ENCODE data around the gene SUGP2. TPM values are rescaled to one million over a fixed set of nuclear protein-coding genes. Genes with fewer than 3 reads are reported as not detected.

Gene SUGP2
- total RNA-seq, 6 experiments from 2014 or later, result 17.4 to 36.4 (median 30.0) TPM

GRCh38 chr19:19050104-19050503 lies 16.8 kb upstream of the SUGP2 start:
- WGBS (ENCODE audit: insufficient coverage, low coverage, low lambda C conversion rate, missing lambda C conversion rate), result 68% methylated on average over 4 of the region's 4 CpGs
- Histone ChIP-seq H3K4me3 (no peak overlapping the region), H3K36me3 (peaks cover 0 to 9% (median 3%) of the 10 kb centered on the region in 4 donors), H3K27me3 (no peaks in the 10 kb centered on the region), H3K4me1 (peaks cover 0 to 15% (median 6%) of the 10 kb centered on the region in 4 donors), H3K9me3 (no peaks in the 10 kb centered on the region), H3K27ac (no peak overlapping the region)
- ATAC-seq, result no peak
- no peak for DNase-seq
- TF ChIP-seq POLR2A (IDR thresholded peaks at IDR 0.05), result no peak
- TF ChIP-seq CTCF (IDR thresholded peaks at IDR 0.05), result no peak
- intact Hi-C loops (cut with DNase I), result loop anchor here (10.0 kb wide), 1 partner anchor 65 kb away; no protein-coding TSS in a partner anchor

- H3K36me3 ChIP-seq, result peaks cover 0 to 5% (median 2%) of the 10 kb centered on the region in 4 donors
Measured at GRCh38 chr19:19049406-19049805, 16.1 kb upstream of the SUGP2 start.

GRCh38 chr19:19043881-19044280 lies 10.6 kb upstream of the SUGP2 start:
- no peak overlapping the region for H3K27ac ChIP-seq
- H3K9me3 ChIP-seq, result no peaks in the 10 kb centered on the region
- no peak overlapping the region for H3K4me3 ChIP-seq
- DNase-seq, result no peak
- ATAC-seq, result no peak
- 82% methylated on average over 3 of the region's 6 CpGs for WGBS (ENCODE audit: insufficient coverage, low coverage, low lambda C conversion rate, missing lambda C conversion rate)
- TF ChIP-seq CTCF (IDR thresholded peaks at IDR 0.05) (no peak), POLR2A (IDR thresholded peaks at IDR 0.05) (no peak)
- H3K36me3 ChIP-seq, result peaks cover 0 to 9% (median 4%) of the 10 kb centered on the region in 4 donors
- no peaks in the 10 kb centered on the region for H3K27me3 ChIP-seq
- peaks cover 0 to 16% (median 4%) of the 10 kb centered on the region in 4 donors for H3K4me1 ChIP-seq
- intact Hi-C loops (cut with DNase I), result no loop called here

More at GRCh38 chr19:19049406-19049805, 16.1 kb upstream of the SUGP2 start:
- Histone ChIP-seq H3K4me3 (no peak overlapping the region), H3K9me3 (no peaks in the 10 kb centered on the region), H3K27ac (no peak overlapping the region), H3K27me3 (no peaks in the 10 kb centered on the region), H3K4me1 (peaks cover 0 to 15% (median 3%) of the 10 kb centered on the region in 4 donors)
- intact Hi-C loops (cut with DNase I), result no loop called here
- TF ChIP-seq POLR2A (IDR thresholded peaks at IDR 0.05) (no peak), CTCF (IDR thresholded peaks at IDR 0.05) (no peak)
- ATAC-seq (no peak), DNase-seq (no peak)
- WGBS (ENCODE audit: insufficient coverage, low coverage, low lambda C conversion rate, missing lambda C conversion rate), result 83% methylated on average over 2 of the region's 2 CpGs

- no peak for ATAC-seq
- TF ChIP-seq CTCF (IDR thresholded peaks at IDR 0.05), result no peak
- peaks cover 0 to 9% (median 4%) of the 10 kb centered on the region in 4 donors for H3K36me3 ChIP-seq
Measured at GRCh38 chr19:19043481-19043880, 10.2 kb upstream of the SUGP2 start.

More at GRCh38 chr19:19043481-19043880, 10.2 kb upstream of the SUGP2 start:
- 100% methylated on average over 2 of the region's 6 CpGs for WGBS (ENCODE audit: insufficient coverage, low coverage, low lambda C conversion rate, missing lambda C conversion rate)
- Histone ChIP-seq H3K27ac (no peak overlapping the region), H3K27me3 (no peaks in the 10 kb centered on the region), H3K4me1 (peaks cover 0 to 16% (median 4%) of the 10 kb centered on the region in 4 donors), H3K4me3 (no peak overlapping the region), H3K9me3 (no peaks in the 10 kb centered on the region)
- intact Hi-C loops (cut with DNase I), result no loop called here
- no peak for DNase-seq

All from right lobe of liver (tissue), 6 donors.